GM08714 (cell line): ENCODE results near the gene PHACTR2.
"Not testable (repeated sequence)": the region's sequence is repeated elsewhere in the genome, so short reads cannot be mapped to it uniquely, and the experiment has no call there.

Source experiments
- H3K4me3 ChIP-seq: fragments of 200-500 bp; sonication (Bioruptor generic); 2 replicates; pipeline ENCODE4 v1.5.1; 2014; ENCODE audit warnings: mild to moderate bottlenecking, low read length, inconsistent platforms
- ZNF274 ChIP-seq: IDR thresholded peaks from 2 replicates; pipeline ENCODE4 v1.6.1; 2012; ENCODE audit warnings: mild to moderate bottlenecking, low read depth, low read length

The PHACTR2 gene

DNA sequence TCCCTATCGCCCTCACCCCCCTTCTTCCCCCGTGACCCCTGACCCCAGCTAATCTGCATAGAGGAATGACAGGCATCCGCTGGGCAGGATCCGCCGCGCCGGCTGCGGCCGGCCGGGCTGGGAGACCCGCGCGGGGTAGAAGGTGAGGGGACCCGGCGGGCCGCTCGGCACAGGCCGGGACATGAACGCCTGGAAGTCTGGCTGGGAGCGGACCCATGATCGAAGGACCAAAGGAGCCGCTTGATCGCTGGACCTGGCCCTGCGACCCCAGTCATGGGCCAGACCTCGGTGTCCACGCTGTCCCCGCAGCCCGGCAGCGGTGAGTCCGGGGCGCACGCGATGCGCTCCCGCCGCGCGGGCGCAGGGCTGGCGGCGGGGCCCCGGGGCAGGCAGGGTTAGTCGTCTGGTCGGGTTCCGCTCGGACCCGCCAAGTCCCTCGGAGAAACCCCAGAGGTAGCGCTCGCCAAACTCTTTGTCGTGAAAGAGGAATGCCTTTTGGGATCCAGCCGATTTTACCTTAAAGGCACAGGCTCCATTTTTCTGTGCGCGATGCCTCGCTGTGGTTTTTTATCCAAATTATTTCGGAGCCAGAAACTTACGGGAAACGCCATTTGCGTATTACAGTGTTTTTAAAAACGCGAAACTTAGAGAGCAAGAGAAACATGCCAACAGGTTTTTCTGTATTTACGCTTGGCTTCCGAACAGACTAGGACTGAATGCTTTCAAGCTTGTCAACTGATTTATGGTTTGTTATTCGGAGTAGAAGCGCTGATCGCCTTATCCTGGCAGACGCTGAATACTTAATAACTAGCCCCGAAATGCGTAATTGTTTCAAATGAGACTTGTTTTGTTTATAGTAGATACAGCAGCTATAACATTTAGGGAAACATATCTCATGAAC lies at the start of gene PHACTR2:
PHACTR2 (plus strand) TSS at position 75 of the 901 bp plus-strand sequence; CDS start at position 274, 199 bp downstream.
- TF ChIP-seq ZNF274, result no peak
- peak within 1 kb of the TSS; percentile 91 for H3K4me3 ChIP-seq

DNA sequence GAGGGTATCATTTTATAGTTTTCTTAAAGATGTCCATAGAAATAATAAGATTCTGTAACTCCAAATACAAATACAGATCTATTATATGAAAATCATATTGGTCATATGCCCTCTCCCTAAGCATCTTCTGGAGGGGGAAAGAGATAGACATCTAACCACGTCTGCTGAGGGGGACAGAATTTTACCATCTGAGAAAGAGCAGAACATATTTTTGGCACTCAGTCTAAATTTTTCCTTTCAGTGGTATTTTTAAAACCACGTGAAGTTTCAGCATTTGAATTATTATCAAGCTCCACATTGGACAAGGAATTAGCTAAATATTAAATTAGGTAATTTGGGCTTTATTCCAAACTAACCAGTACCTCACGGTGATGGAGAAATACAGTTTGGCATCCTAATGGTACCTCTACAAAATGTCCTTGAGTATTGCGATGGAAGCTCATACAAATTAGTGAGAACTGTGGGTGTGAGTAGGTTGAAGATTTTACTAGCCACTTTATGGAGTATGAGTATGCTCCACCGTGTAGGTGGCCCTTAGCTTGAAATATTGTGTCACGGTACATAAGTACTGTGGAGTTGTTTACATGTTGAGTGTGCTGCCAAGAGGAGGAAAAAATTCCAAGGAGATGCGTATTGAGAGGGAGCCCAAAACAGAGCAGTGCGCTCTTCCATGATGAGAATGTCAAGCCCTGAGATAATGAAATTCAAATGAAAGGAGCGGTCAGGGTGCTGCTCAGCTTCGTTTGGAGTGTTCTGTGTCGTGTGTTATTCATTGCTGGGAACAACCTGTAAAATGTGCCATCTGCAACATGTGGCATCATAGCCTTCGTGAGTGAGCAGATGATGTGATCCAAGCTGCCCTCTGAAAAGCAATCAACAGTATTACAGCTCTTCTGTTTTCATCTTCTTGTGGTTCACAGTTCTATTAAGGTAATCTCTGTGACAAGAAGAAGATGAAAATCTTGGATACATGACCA lies 48.4 kb upstream of the PHACTR2 start:
- TF ChIP-seq ZNF274, result no peak
- no peak overlapping the region for H3K4me3 ChIP-seq

DNA sequence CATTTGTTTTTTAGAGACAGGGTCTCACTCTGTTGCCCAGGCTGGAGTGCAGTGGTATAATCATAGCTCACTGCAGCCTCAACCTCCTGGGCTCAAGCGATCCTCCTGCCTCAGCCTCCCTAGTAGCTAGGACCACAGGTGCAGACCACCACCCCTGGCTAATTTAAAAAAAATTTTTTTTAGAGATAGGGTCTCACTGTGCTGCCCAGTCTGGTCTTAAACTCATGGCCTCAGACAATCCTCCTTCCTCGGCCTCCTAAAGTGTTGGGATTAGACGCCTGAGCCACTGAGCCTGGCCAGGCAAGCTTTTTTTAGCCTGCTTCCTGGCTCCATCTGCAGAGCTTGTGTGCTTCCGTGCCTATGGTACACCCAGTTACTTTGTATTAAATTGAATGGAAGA lies 46.6 kb upstream of the PHACTR2 start:
- H3K4me3 ChIP-seq, result not testable (repeated sequence)

DNA sequence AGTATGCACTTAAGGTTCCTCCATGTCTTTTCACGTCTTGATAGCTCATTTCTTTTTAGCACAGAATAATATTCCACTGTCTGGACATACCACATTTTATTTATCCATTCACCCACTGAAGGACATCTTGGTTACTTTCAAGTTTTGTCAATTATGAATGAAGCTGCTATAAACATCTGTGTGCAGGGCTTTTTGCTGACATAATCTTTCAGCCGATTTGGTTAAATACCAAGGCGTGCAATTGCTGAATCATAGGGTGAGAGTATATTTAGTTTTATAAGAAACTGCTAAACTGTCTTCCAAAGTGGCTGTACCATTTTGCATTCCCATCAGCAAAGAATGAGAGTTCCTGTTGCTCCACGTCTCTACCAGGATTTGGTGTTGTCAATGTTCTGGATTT lies 44.9 kb upstream of the PHACTR2 start:
- H3K4me3 ChIP-seq, result no peak overlapping the region
- no peak for TF ChIP-seq ZNF274

DNA sequence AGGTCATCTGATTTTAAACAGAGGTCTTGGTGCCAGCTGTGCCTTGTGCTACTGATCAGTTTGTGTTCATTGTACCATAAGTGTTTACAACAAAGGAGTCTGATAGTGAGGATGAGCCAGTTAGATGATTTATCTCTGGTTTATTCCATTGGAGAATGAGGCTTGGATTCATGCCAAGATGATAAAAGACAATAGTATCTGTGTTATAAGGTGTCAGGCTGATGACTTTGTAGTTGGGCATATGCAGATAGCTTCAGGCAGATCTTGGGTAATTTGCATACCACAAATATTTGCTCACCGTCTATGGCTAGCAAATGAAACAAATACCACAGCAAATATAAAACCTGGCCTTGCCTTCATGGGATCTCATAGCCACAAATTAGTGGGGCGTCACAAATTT lies 43.3 kb upstream of the PHACTR2 start:
- no peak overlapping the region for H3K4me3 ChIP-seq
- TF ChIP-seq ZNF274, result no peak

DNA sequence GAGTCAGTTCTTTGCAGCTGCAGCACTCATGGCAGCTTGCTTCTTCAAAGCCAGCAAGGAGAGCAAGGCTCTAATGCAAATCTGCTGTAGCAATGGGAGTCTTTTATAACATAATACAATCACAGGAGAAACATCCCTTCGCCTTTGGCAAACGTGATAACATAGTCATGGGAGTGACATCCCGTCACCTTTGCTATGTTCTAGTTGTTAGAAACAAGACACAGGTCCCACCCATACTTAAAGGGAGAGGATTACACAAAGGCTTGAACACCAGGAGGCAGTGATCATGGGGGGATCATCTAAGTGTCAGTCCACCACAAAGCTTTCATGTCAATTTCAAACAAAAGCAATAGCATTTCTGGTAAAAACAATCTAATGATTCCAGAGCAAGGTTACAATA lies 40.1 kb upstream of the PHACTR2 start:
- H3K4me3 ChIP-seq, result no peak overlapping the region
- TF ChIP-seq ZNF274, result no peak

DNA sequence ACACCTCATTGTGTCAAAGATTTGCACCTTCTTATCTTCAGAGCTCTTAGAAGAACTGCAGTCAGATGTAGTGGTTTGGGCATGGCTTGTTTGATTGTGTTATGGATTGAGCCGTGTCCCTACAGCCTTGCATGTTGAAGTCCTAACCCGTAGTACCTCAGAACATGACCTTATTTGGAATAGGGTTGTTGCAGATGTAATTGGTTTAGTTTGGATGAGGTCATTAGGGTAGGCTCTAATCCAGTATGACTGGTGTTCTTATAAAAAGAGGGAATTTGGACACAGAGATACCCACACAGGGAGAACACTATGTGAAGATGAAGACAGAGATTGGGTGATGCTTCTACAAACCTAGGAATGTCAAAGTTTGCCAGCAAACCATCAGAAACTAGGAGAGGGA lies 35.4 kb upstream of the PHACTR2 start:
- no peak overlapping the region for H3K4me3 ChIP-seq
- no peak for TF ChIP-seq ZNF274

DNA sequence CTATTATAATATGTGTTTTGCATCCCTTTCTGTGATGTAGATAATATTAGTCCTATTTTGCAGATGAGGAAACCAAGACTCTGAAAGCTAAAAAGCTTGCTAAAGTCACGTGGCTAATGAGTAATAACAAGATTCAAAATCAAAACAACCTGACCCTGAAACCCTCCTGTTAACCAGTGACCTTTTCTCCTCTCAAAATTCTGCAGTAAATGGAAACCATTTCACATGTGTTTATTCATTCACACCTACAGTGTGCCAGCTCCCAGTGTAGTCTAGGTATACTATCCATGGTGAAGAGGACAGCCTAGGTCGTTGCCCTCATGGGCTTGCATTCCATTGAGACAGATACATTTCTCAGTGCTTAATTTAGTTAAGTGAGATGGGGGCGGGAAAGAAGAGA lies 30.6 kb upstream of the PHACTR2 start:
- no peak overlapping the region for H3K4me3 ChIP-seq
- no peak for TF ChIP-seq ZNF274

DNA sequence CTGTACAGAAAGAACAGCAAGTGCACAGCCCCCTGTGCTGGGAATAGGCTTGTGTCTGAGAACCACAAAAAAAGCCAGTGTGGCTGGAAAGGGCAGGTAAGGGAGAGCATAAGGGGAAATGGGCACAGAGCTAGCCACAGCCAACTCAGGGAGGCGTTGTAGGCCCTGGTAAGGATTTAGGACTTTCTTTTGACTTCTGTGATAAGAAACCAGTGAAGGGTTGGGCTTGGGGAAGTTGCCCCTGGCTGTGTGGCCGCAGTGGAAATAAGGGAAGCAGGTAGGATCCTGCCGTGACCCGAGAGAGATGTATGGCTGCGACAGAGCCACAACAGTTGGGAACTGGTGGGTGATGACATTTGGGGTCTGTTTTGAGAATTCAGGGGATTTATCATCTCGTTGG lies 30.0 kb upstream of the PHACTR2 start:
- H3K4me3 ChIP-seq, result no peak overlapping the region
- TF ChIP-seq ZNF274, result no peak

DNA sequence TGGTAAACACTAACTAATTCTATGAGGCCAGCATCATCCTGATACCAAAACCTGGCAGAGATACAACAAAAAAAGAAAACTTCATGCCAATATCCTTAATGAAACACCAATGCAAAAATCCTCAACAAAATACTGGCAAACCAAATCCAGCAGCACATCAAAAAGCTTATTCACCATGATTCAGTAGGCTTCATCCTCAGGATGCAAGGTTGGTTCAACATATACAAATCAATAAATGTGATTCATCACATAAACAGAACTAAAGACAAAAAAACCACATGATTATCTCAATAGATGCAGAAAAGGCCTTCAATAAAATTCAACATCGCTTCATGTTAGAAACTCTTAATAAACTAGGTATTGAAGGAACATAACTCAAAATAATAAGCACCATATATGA lies 28.4 kb upstream of the PHACTR2 start:
- H3K4me3 ChIP-seq, result not testable (repeated sequence)

DNA sequence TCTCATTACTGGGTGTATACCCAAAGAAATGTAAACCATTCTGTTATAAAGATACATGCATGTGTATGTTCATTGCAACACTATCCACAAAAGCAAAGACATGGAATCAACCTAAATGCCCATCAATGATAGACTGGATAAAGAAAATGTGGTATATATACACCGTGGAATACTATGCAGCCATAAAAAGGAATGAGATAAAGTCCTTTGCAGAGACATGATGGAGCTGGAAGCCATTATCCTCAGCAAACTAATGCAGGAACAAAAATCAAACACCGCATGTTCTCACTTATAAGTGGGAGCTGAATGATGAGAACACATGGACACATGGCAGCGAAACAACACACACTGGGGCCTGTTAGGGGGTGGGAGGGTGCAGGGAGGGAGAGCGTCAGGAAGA lies 26.4 kb upstream of the PHACTR2 start:
- H3K4me3 ChIP-seq, result not testable (repeated sequence)

DNA sequence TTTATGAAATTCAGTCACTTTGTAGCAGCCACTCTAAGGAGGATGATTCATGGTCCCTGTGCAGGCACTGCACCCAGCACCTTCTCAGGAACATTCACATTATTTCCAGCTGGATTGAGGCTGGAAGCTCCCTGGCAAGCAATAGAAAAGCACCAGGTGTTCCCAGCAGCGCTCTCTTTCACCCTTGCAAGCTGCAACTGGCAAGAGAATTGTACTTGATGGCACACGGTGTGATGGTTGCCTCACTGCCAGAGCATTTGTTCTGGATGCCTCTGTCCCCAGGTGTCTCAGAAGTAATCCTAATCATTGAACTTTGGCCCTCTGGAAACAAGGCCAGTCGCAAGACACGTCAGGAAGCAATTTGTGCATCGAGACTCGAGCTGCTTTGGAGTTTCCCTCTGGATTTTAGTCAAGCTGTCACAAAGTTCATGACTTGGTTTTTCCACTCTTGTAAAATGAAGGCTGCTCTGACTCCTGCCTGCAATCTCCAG lies 24.9 kb upstream of the PHACTR2 start:
- TF ChIP-seq ZNF274, result no peak
- no peak overlapping the region for H3K4me3 ChIP-seq

DNA sequence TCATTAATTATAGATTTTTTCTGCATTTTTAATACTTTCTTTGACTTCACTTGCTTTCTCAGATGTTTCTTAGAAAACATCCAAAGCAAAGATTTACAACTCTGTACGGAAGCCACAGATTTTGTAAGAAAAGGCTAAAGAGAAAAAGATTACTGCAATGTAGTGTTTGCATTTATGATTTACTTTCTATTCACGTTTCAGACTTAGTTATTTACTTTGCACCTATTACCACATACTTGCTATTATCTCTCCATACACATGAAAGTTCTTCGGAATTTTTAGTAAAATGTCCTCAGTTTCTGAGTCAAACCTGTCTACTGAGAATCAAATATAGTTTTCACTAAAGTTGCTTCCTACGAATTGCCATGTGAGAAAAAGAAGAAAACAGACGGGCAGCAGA lies 22.2 kb upstream of the PHACTR2 start:
- TF ChIP-seq ZNF274, result no peak
- H3K4me3 ChIP-seq, result no peak overlapping the region

DNA sequence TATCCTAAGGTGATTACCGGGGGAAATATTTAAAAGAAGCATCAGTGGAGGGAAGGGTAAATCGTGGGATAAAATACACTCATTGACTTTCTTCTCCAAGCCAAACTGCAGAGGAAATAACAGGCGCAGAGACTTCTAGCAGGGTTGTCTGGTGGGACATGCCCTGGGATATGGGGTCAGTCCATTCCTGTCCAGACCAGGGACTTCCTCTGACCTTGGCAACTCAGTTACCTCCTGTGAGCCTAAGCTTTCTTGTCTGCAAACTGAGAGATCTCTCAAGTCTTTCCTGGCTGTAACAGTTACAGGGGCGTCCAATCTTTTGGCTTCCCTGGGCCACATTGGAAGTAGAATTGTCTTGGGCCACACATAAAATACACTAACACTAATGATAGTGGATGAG lies 21.7 kb upstream of the PHACTR2 start:
- no peak for TF ChIP-seq ZNF274
- no peak overlapping the region for H3K4me3 ChIP-seq

DNA sequence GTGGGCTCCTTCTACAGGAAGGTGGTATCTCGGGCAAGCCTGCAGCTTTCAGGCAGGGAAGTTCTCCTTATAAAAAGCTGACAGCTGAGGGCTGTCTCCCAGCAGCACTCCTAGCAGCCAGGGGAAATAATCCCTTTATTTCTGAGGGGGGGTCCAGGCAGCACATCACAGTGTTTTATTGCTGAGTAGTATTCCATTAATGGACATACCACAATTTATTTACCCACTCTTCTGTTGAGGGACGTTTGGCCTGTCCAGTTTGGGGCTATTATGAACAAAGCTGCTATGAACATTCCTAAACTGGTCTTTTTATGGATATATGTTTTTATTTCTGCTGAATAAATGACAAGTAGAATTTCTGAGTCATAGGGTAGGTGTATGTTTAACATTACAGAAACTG lies 20.0 kb upstream of the PHACTR2 start:
- no peak for TF ChIP-seq ZNF274

DNA sequence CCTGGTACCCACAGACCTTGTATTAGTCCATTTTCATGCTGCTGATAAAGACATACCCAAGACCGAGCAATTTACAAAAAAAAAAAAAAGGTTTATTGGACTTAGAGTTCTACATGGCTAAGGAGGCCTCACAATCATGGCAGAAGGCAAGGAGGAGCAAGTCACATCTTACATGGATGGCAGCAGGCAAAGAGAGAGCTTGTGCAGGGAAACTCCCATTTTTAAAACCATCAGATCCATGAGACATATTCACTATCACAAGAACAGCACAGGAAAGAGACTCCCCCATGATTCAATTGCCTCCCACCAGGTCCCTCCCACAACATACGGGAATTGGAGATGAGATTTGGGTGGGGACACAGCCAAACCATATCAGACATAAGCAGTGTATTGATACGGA lies 17.6 kb upstream of the PHACTR2 start:
- H3K4me3 ChIP-seq, result not testable (repeated sequence)

More for the DNA sequence above, 20.0 kb upstream of the PHACTR2 start:
- H3K4me3 ChIP-seq, result no peak overlapping the region
